DND-41 (cell line): ENCODE measurements around the gene TXNDC16.

Source experiments
- CTCF ChIP-seq: IDR thresholded peaks from 2 replicates; pipeline ENCODE4 v1.5.1; 2012; ENCODE audit warnings: borderline replicate concordance, low read length, moderate library complexity, mild to moderate bottlenecking; ENCODE audit not compliant: poor library complexity, severe bottlenecking; ENCODE audit errors: extremely low read depth
- EZH2 ChIP-seq: IDR thresholded peaks from 3 replicates; pipeline ENCODE4 v1.6.1; 2012; ENCODE audit warnings: borderline replicate concordance, low read depth, mild to moderate bottlenecking, moderate library complexity, low read length, inconsistent platforms; ENCODE audit not compliant: severe bottlenecking

GRCh38 chr14:52494444-52494843 is 57.9 kb downstream of the TXNDC16 start:
- TF ChIP-seq CTCF: no peak
- no peak for TF ChIP-seq EZH2
